ENCODE data around the gene OR2T1. TPM values are rescaled to one million over a fixed set of nuclear protein-coding genes. Genes with fewer than 3 reads are reported as not detected.

Gene OR2T1
- total and polyA plus RNA-seq, 9 of the 15 experiments (the other 6 are each of a cell fraction or from before 2014, with no cell fraction given) = not detected

Other genes with a start within 250 kb of the OR2T1 start
Only the 7 nearest of the 18 such genes appear.
- gene OR2M7, start 78.5 kb upstream of the OR2T1 start, total RNA-seq (2014; rRNA removed) = not detected in 2 replicates
- not detected in 2 replicates for gene OR2M7, start 78.5 kb upstream of the OR2T1 start, total RNA-seq (2014; rRNA removed; fragmentation: Illumina TruSeq; extraction: Trizol)
- not detected in 2 replicates for gene OR2M7, start 78.5 kb upstream of the OR2T1 start, total RNA-seq (2015; rRNA removed; fragmentation: Illumina TruSeq; extraction: Trizol)
- not detected in 2 replicates for gene OR2M7, start 78.5 kb upstream of the OR2T1 start, total RNA-seq (2021)
- gene OR2M7, start 78.5 kb upstream of the OR2T1 start, polyA plus RNA-seq (2011; rRNA removed) = 0.11 TPM in 1 of 2 replicates, not detected in the other
- gene OR2M7, start 78.5 kb upstream of the OR2T1 start, polyA plus RNA-seq (2014; fragmentation: Illumina TruSeq; extraction: Trizol) = not detected in 2 replicates
- not detected for gene OR2M7, start 78.5 kb upstream of the OR2T1 start, polyA plus RNA-seq (2014; fragmentation: Nextera tagmentation; extraction: Ambion mirVana)
- not detected in 2 replicates for gene OR2M7, start 78.5 kb upstream of the OR2T1 start, polyA plus RNA-seq (2014; rRNA removed)
- gene OR14C36, start 54.3 kb upstream of the OR2T1 start, total RNA-seq (2014; rRNA removed) = not detected in 2 replicates
- gene OR14C36, start 54.3 kb upstream of the OR2T1 start, total RNA-seq (2014; rRNA removed; fragmentation: Illumina TruSeq; extraction: Trizol) = not detected in 2 replicates
- gene OR14C36, start 54.3 kb upstream of the OR2T1 start, total RNA-seq (2015; rRNA removed; fragmentation: Illumina TruSeq; extraction: Trizol) = not detected in 2 replicates
- gene OR14C36, start 54.3 kb upstream of the OR2T1 start, total RNA-seq (2021) = not detected in 2 replicates
- gene OR14C36, start 54.3 kb upstream of the OR2T1 start, polyA plus RNA-seq (2011; rRNA removed) = 0.11 TPM in 1 of 2 replicates, not detected in the other
- not detected in 2 replicates for gene OR14C36, start 54.3 kb upstream of the OR2T1 start, polyA plus RNA-seq (2014; fragmentation: Illumina TruSeq; extraction: Trizol)
- not detected for gene OR14C36, start 54.3 kb upstream of the OR2T1 start, polyA plus RNA-seq (2014; fragmentation: Nextera tagmentation; extraction: Ambion mirVana)
- not detected in 2 replicates for gene OR14C36, start 54.3 kb upstream of the OR2T1 start, polyA plus RNA-seq (2014; rRNA removed)
- not detected in 2 replicates for gene OR2T4, start 41.4 kb upstream of the OR2T1 start, total RNA-seq (2014; rRNA removed)
- not detected in 2 replicates for gene OR2T4, start 41.4 kb upstream of the OR2T1 start, total RNA-seq (2014; rRNA removed; fragmentation: Illumina TruSeq; extraction: Trizol)
- gene OR2T4, start 41.4 kb upstream of the OR2T1 start, total RNA-seq (2015; rRNA removed; fragmentation: Illumina TruSeq; extraction: Trizol) = not detected in 2 replicates
- not detected in 2 replicates for gene OR2T4, start 41.4 kb upstream of the OR2T1 start, total RNA-seq (2021)
- 0.39 TPM in 1 of 2 replicates, not detected in the other for gene OR2T4, start 41.4 kb upstream of the OR2T1 start, polyA plus RNA-seq (2011; rRNA removed)
- not detected in 2 replicates for gene OR2T4, start 41.4 kb upstream of the OR2T1 start, polyA plus RNA-seq (2014; fragmentation: Illumina TruSeq; extraction: Trizol)
- not detected for gene OR2T4, start 41.4 kb upstream of the OR2T1 start, polyA plus RNA-seq (2014; fragmentation: Nextera tagmentation; extraction: Ambion mirVana)
- gene OR2T4, start 41.4 kb upstream of the OR2T1 start, polyA plus RNA-seq (2014; rRNA removed) = not detected in 2 replicates
- gene OR2T6, start 27.3 kb upstream of the OR2T1 start, total RNA-seq (2014; rRNA removed) = not detected in 2 replicates
- gene OR2T6, start 27.3 kb upstream of the OR2T1 start, total RNA-seq (2014; rRNA removed; fragmentation: Illumina TruSeq; extraction: Trizol) = not detected in 2 replicates
- not detected in 2 replicates for gene OR2T6, start 27.3 kb upstream of the OR2T1 start, total RNA-seq (2015; rRNA removed; fragmentation: Illumina TruSeq; extraction: Trizol)
- not detected in 2 replicates for gene OR2T6, start 27.3 kb upstream of the OR2T1 start, total RNA-seq (2021)
- not detected in 2 replicates for gene OR2T6, start 27.3 kb upstream of the OR2T1 start, polyA plus RNA-seq (2011; rRNA removed)
- not detected in 2 replicates for gene OR2T6, start 27.3 kb upstream of the OR2T1 start, polyA plus RNA-seq (2014; fragmentation: Illumina TruSeq; extraction: Trizol)
- not detected for gene OR2T6, start 27.3 kb upstream of the OR2T1 start, polyA plus RNA-seq (2014; fragmentation: Nextera tagmentation; extraction: Ambion mirVana)
- not detected in 2 replicates for gene OR2T6, start 27.3 kb upstream of the OR2T1 start, polyA plus RNA-seq (2014; rRNA removed)
- not detected in 2 replicates for gene OR2T2, start 42.6 kb downstream of the OR2T1 start, total RNA-seq (2014; rRNA removed)
- gene OR2T2, start 42.6 kb downstream of the OR2T1 start, total RNA-seq (2014; rRNA removed; fragmentation: Illumina TruSeq; extraction: Trizol) = not detected in 2 replicates
- not detected in 2 replicates for gene OR2T2, start 42.6 kb downstream of the OR2T1 start, total RNA-seq (2015; rRNA removed; fragmentation: Illumina TruSeq; extraction: Trizol)
- gene OR2T2, start 42.6 kb downstream of the OR2T1 start, total RNA-seq (2021) = not detected in 2 replicates
- not detected in 2 replicates for gene OR2T2, start 42.6 kb downstream of the OR2T1 start, polyA plus RNA-seq (2011; rRNA removed)
- not detected in 2 replicates for gene OR2T2, start 42.6 kb downstream of the OR2T1 start, polyA plus RNA-seq (2014; fragmentation: Illumina TruSeq; extraction: Trizol)
- not detected for gene OR2T2, start 42.6 kb downstream of the OR2T1 start, polyA plus RNA-seq (2014; fragmentation: Nextera tagmentation; extraction: Ambion mirVana)
- gene OR2T2, start 42.6 kb downstream of the OR2T1 start, polyA plus RNA-seq (2014; rRNA removed) = not detected in 2 replicates
- gene OR2T3, start 70.3 kb downstream of the OR2T1 start, total RNA-seq (2014; rRNA removed) = not detected in 2 replicates
- not detected in 2 replicates for gene OR2T3, start 70.3 kb downstream of the OR2T1 start, total RNA-seq (2014; rRNA removed; fragmentation: Illumina TruSeq; extraction: Trizol)
- not detected in 2 replicates for gene OR2T3, start 70.3 kb downstream of the OR2T1 start, total RNA-seq (2015; rRNA removed; fragmentation: Illumina TruSeq; extraction: Trizol)
- gene OR2T3, start 70.3 kb downstream of the OR2T1 start, total RNA-seq (2021) = not detected in 2 replicates
- gene OR2T3, start 70.3 kb downstream of the OR2T1 start, polyA plus RNA-seq (2011; rRNA removed) = not detected in 2 replicates
- gene OR2T3, start 70.3 kb downstream of the OR2T1 start, polyA plus RNA-seq (2014; fragmentation: Illumina TruSeq; extraction: Trizol) = not detected in 2 replicates
- not detected for gene OR2T3, start 70.3 kb downstream of the OR2T1 start, polyA plus RNA-seq (2014; fragmentation: Nextera tagmentation; extraction: Ambion mirVana)
- gene OR2T3, start 70.3 kb downstream of the OR2T1 start, polyA plus RNA-seq (2014; rRNA removed) = not detected in 2 replicates
- gene OR2T5, start 85.5 kb downstream of the OR2T1 start, total RNA-seq (2014; rRNA removed) = not detected in 2 replicates
- gene OR2T5, start 85.5 kb downstream of the OR2T1 start, total RNA-seq (2014; rRNA removed; fragmentation: Illumina TruSeq; extraction: Trizol) = not detected in 2 replicates
- gene OR2T5, start 85.5 kb downstream of the OR2T1 start, total RNA-seq (2015; rRNA removed; fragmentation: Illumina TruSeq; extraction: Trizol) = not detected in 2 replicates
- gene OR2T5, start 85.5 kb downstream of the OR2T1 start, total RNA-seq (2021) = not detected in 2 replicates
- gene OR2T5, start 85.5 kb downstream of the OR2T1 start, polyA plus RNA-seq (2011; rRNA removed) = not detected in 2 replicates
- gene OR2T5, start 85.5 kb downstream of the OR2T1 start, polyA plus RNA-seq (2014; fragmentation: Illumina TruSeq; extraction: Trizol) = not detected in 2 replicates
- gene OR2T5, start 85.5 kb downstream of the OR2T1 start, polyA plus RNA-seq (2014; fragmentation: Nextera tagmentation; extraction: Ambion mirVana) = not detected
- not detected in 2 replicates for gene OR2T5, start 85.5 kb downstream of the OR2T1 start, polyA plus RNA-seq (2014; rRNA removed)